PC-9 (cell line): ENCODE results near the gene RIPOR3.

Experiments used
- CTCF ChIP-seq: fragments of 200-600 bp; sonication (generic); conservative IDR thresholded peaks from 2 replicates; pipeline ENCODE4 v1.6.1; 2017; ENCODE audit warnings: mixed run types, antibody characterized with exemption, mild to moderate bottlenecking, moderate library complexity
- EZH2 ChIP-seq: fragments of 200-600 bp; sonication (generic); IDR thresholded peaks from 2 replicates; pipeline ENCODE4 v1.8.0; 2017; ENCODE audit warnings: antibody characterized with exemption, low read depth

- TF ChIP-seq EZH2 (no peak), CTCF (no peak)
These were observed 77.7 kb downstream of the RIPOR3 start for GRCh38 chr20:50613438-50614169.
